Upper lobe of left lung (tissue), 4 donors: ENCODE results near the gene SCGB3A2.

ENCODE experiments used
- EP300 ChIP-seq, 4 donors: sonication (generic); formaldehyde crosslinking; IDR thresholded peaks; one replicate each; pipeline ENCODE4 v1.5.1; 2017; ENCODE audit warnings: antibody characterized with exemption in 4 of 4, control low read depth in 2 of 4
- POLR2A ChIP-seq, 4 donors: fragments of 450-650 bp; IDR thresholded peaks; one replicate each; pipeline ENCODE4 v1.5.1; 2016 to 2017; ENCODE audit warnings: antibody characterized with exemption in 4 of 4, mild to moderate bottlenecking in 2 of 4
- TF ChIP-seq, protein P1 (sequence below), 6 experiments: fragments of 450-650 bp in 4 of 6; fragments of 200-600 bp in 2 of 6; sonication (generic) in 2 of 6; IDR thresholded peaks; one replicate each; pipeline ENCODE4 v1.5.1; 2016 to 2019; ENCODE audit warnings: antibody characterized with exemption in 6 of 6

DNA sequence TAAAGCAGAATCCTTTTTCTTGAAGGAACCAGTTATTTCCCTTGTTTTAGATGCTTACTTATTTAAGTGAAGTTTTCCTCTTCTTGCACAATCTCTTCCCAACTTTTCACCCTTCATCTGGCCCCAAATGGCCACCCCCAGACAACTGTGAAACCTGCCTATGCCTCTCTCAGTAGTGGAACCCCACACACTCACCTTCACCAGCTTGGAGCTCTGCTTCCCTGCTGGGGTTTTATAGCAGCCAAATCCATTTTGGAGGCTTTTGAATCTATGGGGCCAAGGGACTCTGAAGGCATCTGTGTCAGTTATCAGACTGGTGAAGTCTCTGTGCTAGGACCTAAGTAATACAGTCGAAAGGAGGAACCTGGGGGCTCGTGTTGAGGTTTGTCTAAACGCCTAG, 24.2 kb upstream of the SCGB3A2 start:
- TF ChIP-seq, protein P1, sequence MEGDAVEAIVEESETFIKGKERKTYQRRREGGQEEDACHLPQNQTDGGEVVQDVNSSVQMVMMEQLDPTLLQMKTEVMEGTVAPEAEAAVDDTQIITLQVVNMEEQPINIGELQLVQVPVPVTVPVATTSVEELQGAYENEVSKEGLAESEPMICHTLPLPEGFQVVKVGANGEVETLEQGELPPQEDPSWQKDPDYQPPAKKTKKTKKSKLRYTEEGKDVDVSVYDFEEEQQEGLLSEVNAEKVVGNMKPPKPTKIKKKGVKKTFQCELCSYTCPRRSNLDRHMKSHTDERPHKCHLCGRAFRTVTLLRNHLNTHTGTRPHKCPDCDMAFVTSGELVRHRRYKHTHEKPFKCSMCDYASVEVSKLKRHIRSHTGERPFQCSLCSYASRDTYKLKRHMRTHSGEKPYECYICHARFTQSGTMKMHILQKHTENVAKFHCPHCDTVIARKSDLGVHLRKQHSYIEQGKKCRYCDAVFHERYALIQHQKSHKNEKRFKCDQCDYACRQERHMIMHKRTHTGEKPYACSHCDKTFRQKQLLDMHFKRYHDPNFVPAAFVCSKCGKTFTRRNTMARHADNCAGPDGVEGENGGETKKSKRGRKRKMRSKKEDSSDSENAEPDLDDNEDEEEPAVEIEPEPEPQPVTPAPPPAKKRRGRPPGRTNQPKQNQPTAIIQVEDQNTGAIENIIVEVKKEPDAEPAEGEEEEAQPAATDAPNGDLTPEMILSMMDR (IDR thresholded peaks at IDR 0.05): no peak
- no peak for TF ChIP-seq POLR2A (IDR thresholded peaks at IDR 0.05)
- no peak for TF ChIP-seq EP300 (IDR thresholded peaks at IDR 0.05)
